ENCODE results near the gene PLIN1. TPM values are rescaled to one million over a fixed set of nuclear protein-coding genes. Genes with fewer than 3 reads are reported as not detected.

PLIN1 gene
- total RNA-seq, 1 donor from 2014 or later: 17.6 TPM

- ATAC-seq (no peak), DNase-seq (ENCODE audit: missing footprints) (no peak)
- intact Hi-C loops (cut with DNase I): no loop called here
Measured at GRCh38 chr15:89657686-89658200, 21.4 kb downstream of the PLIN1 start.

- no peak for ATAC-seq
- intact Hi-C loops (cut with DNase I): no loop called here
- DNase-seq (ENCODE audit: missing footprints): no peak
Measured at GRCh38 chr15:89656116-89656815, 22.9 kb downstream of the PLIN1 start.

DNA sequence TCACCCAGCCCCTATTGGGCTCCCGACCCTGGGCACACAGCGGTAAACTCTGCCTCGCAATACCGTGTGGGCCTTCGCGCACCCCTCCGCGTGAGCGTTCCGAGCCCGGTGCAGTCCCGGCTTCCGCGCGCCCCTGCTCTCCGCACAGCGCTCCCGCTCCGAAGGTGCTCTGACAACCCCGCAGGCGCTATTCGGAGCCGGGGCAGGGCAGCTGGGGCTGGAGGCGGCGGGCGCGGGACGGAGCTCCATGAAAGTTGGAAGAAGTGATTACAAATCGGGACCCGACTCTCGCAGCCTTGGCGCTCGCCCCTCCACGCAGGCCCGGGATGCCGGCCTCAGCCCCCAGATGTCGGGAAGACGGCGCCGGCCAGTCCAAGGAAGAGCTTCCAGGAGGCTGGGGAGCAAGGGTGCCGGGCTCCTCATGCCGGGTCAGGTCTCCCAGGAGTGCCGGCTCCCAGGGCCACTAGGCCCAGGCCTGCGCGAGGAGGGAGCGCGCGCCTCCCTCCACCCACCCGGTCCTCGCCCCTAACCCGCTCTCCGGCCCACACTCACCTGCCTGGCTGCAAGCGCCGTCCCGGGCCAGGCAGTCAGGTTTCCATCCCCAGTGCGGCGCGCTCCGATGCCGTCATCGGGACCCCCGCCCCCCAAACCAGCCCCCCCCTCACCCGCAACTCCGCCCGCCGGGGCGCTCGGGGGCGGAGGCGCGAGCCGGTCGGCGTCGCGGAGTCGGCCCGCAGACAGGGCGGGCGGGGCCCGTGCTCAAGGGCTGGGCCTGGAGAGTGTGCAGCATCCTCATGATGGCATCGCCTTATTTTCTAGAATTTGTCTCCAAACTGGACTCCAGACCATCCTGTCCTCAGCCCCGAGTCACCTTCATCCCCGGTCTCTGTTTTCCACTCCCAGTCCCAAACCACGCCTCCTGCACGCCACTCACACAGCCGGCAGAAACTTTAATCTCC lies 24.0 kb downstream of the PLIN1 start, which contains the start of gene KIF7:
Gene KIF7, minus strand, starts transcription at position 621 of the 959 bp plus-strand sequence. CDS start 2,537 bp downstream, outside the sequence.
- intact Hi-C loops (cut with DNase I): no loop called here
- ATAC-seq (peak; percentile 78), DNase-seq (ENCODE audit: missing footprints) (no peak)

DNA sequence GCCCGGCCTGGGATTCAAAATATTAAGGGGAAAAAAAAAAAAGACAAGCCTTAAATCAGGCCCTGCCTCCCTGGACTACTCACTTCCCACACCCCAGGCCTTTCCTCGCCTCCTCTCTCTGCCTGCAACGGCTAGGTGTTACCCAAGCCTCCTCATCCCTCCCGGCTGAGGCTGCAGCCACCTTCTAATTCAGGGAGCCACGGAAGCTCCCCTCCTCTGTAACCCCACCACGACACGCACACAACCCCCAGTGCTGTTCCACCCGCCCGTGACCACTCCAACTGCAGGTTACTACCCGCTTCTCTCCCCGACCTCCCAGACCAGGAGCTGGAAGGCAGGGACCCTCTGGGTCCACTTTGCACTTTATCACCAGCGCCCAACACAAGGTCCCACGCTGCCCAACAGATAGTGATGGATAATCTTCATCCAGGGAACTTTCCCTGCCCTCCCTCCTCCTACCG lies 24.8 kb downstream of the PLIN1 start:
- intact Hi-C loops (cut with DNase I): no loop called here
- DNase-seq (ENCODE audit: missing footprints) (no peak), ATAC-seq (no peak)

DNA sequence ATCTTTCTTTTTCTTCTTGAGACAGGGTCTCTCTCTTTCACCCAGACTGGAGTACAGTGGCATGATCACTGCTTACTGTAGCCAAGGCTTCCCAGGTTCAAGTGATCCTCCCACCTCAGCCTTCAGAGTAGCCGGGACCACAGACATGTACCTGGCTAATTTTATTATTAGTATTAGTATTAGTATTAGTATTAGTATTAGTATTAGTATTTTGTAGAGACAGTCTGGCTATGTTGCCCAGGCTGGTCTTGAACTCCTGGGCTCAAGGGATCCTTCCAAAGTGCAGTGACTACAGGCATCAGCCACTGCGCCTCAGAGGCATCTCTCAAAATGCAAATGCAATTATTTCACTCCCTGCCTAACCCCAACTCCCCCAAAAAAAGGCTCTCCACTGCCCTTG lies 25.6 kb downstream of the PLIN1 start:
- DNase-seq (ENCODE audit: missing footprints) (no peak), ATAC-seq (no peak)
- intact Hi-C loops (cut with DNase I): no loop called here

GRCh38 chr15:89652666-89653065 lies 26.5 kb downstream of the PLIN1 start:
- DNase-seq (ENCODE audit: missing footprints): no peak
- intact Hi-C loops (cut with DNase I): no loop called here
- ATAC-seq: no peak

GRCh38 chr15:89652131-89652530 lies 27.0 kb downstream of the PLIN1 start:
- intact Hi-C loops (cut with DNase I): no loop called here
- DNase-seq (ENCODE audit: missing footprints) (no peak), ATAC-seq (no peak)

- DNase-seq (ENCODE audit: missing footprints): no peak
- intact Hi-C loops (cut with DNase I): loop anchor here (5.0 kb wide), 1 partner anchor 43 kb away; the partner anchor contains the start of genes PEX11A and WDR93
Measured at GRCh38 chr15:89649716-89650115, 29.5 kb downstream of the PLIN1 start.

DNA sequence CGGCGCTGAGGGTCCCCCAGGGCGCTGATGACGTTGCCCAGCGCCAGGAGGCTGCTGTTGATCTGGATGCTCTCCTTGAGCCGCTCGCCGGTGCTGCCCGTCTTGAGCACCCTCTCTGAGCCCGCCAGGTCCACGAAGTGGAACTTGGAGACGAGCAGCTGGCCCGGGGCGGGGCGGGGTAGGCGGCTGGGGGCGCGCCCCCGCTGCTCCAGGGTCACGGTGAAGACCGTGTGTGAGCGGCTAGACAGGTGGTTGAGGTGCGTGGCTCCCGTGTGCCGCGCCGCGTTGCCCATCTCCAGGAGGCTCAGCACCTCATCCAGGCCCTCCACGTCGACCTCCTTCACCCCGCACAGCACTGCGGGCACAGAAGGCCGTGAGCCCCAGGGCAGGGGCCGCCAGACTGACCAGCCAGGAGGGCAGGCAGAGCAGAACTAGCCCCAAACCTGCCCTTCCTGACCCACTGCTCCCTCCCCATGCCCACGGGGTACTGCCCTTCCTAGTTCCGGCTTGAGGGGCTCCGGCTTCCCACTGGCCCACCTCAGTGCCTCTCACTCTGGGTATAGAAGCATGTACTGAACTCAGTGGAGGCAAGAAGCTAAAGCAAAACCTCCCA lies 30.0 kb downstream of the PLIN1 start:
- DNase-seq (ENCODE audit: missing footprints) (no peak), ATAC-seq (no peak)
- intact Hi-C loops (cut with DNase I): loop anchor here (5.0 kb wide), 1 partner anchor 43 kb away; the partner anchor contains the start of genes PEX11A and WDR93

More at GRCh38 chr15:89649716-89650115, 29.5 kb downstream of the PLIN1 start:
- no peak for ATAC-seq

DNA sequence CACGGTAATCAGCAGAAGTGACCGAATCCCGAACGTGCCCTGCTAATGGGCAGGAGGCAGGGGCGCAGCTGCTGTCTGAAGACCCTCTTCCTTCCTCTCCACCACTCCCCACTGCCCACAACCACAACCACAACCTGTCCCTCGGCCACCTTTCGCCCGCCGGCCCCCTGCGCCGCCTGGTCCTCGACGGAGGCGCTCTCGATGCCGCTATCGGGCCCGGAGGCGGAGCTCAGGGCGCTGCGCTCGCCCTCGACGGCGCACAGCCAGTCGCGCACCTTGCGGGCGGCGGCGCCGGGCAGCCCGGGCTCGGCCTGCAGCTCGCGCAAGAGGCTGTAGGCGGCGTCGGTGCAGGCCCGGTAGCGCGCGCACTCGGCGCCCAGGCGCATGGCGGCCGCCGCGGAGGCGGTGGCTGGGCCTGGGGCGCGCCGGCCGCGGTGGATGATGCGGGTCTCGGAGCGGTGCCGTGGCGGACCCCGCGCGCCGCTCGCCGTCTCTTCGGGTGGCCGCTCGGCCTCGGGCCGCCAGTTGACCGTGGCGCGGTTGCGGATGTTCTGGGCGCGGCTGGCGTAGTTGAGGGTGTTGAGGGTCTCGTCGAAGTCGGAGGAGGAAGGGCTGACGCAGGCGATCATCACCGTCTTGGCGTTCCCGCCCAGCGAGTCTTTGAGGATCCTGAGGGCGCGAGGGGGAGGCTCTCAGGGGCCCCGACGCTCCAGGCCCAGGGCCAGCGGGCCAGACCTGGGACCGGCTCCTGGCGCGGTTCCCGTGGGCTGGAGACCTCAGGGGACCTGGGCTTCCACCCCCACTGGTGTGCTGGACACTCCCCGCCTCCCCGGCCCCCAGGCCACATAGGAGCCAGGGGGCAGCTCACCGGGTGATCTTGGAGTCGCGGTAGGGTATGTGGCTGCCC lies 30.8 kb downstream of the PLIN1 start:
- no peak for DNase-seq (ENCODE audit: missing footprints)
- no peak for ATAC-seq
- intact Hi-C loops (cut with DNase I): loop anchor here (5.0 kb wide), 1 partner anchor 44 kb away; the partner anchor contains the start of genes PEX11A and WDR93

- ATAC-seq (peak; percentile 71), DNase-seq (ENCODE audit: missing footprints) (peak; percentile 85)
- intact Hi-C loops (cut with DNase I): loop anchor here (2.0 to 5.0 kb wide), 2 partner anchors 45 to 103 kb away; partner anchors contain the start of genes MESP1, PEX11A and WDR93
Measured at GRCh38 chr15:89647191-89647851, 31.8 kb downstream of the PLIN1 start.

- no peak for ATAC-seq
- intact Hi-C loops (cut with DNase I): loop anchor here (2.0 to 5.0 kb wide), 2 partner anchors 46 to 104 kb away; partner anchors contain the start of genes MESP1, PEX11A and WDR93
- DNase-seq (ENCODE audit: missing footprints): no peak
Measured at GRCh38 chr15:89646416-89647141, 32.6 kb downstream of the PLIN1 start.

DNA sequence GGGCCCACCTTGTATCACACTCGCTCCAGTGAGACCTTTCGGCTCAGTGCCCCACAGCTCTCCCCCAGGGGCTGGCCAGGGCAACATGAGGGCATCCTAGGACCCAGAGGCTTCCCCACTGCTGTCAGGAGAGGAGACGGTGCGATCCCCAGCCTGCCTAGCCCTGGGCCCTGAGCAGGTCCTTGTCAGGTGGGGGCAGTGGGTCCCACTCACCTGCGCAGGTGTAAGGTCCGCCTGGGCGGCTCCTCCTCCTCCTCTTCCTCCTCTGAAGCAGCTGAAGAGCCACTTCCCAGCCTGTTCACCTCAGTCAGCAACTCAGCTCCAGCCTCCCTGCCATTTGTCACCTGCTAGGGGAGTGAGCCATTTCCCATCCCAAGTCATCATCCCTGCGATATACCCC lies 33.5 kb downstream of the PLIN1 start:
- intact Hi-C loops (cut with DNase I): loop anchor here (2.0 to 5.0 kb wide), 2 partner anchors 47 to 105 kb away; partner anchors contain the start of genes MESP1, PEX11A and WDR93
- no peak for DNase-seq (ENCODE audit: missing footprints)
- ATAC-seq: no peak

DNA sequence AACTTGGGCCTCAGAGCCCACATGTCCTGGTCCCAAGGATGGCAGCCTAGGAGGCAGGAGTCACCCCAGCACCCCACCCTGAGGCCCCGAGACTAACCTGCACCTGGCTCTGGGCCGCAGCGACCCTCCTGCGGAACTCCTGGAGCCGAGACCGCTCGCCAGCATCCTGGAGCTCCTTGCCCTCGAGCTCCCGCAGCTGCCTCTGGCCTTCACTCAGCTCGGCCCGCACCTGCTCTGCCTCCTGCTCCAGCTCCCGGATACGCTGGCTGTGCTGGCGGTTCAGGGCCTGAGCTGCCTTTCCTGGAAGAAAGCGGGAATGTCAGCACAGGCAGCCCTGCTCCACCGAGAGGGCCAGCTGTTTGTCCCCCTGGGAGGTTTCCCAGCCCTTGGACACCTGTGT lies 37.1 kb downstream of the PLIN1 start:
- ATAC-seq: no peak
- no peak for DNase-seq (ENCODE audit: missing footprints)
- intact Hi-C loops (cut with DNase I): no loop called here

DNA sequence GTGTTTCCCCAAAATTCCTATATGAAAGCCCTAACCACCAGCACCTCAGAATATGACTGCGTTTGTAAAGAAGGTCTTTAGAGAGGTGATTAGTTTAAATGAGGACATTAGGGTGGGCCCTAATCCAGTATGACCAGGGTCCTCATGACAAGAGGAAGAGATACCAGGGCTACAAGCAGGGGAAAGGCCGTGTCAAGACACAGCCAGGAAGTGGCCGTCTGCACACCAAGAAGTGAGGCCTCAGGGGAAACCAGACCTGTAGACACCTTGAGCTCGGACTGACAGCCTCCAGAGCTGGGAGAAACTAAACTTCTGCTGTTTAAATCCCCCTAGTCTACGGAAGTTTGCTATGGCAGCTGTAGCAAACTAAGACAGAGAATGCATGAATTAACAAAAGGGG lies 38.1 kb downstream of the PLIN1 start:
- ATAC-seq: no peak
- no peak for DNase-seq (ENCODE audit: missing footprints)
- intact Hi-C loops (cut with DNase I): no loop called here

- DNase-seq (ENCODE audit: missing footprints) (no peak), ATAC-seq (no peak)
- intact Hi-C loops (cut with DNase I): no loop called here
Measured at GRCh38 chr15:89640245-89640644, 38.9 kb downstream of the PLIN1 start.
